Stimulated activated CD8-positive, alpha-beta memory T cell treated with anti-CD3 and anti-CD28 coated beads, Interleukin-2, amount 100 ng/mL, for 1 hour (primary cell): ENCODE measurements around the gene UBB.
"Not testable (repeated sequence)": the region's sequence is repeated elsewhere in the genome, so short reads cannot be mapped to it uniquely, and the experiment has no call there.

Experiments used
- DNase-seq, 2 donors: peaks; one replicate each; pipeline ENCODE4 v3.0.0-alpha.2; 2020; ENCODE audit warnings: low read depth in 2 of 2

Gene UBB

GRCh38 chr17:16374146-16374938 is 6.5 kb upstream of the UBB start:
- DNase-seq: no peak

GRCh38 chr17:16377941-16378341 is 3.0 kb upstream of the UBB start:
- no peak for DNase-seq

- DNase-seq: no peak
Measured at GRCh38 chr17:16378636-16379282, 2.1 kb upstream of the UBB start.

- DNase-seq: no peak
Measured at GRCh38 chr17:16379654-16380053, 1.2 kb upstream of the UBB start.

- no peak for DNase-seq
Measured at GRCh38 chr17:16381496-16381820, 567 bp downstream of the UBB start.

- no peak for DNase-seq
Measured at GRCh38 chr17:16383216-16383615, 2.3 kb downstream of the UBB start.

GRCh38 chr17:16383772-16384287 is 2.9 kb downstream of the UBB start:
- DNase-seq: no peak

- DNase-seq: no peak
Measured at GRCh38 chr17:16384557-16384956, 3.7 kb downstream of the UBB start.

- DNase-seq: not testable (repeated sequence)
Measured at GRCh38 chr17:16386126-16386507, 5.2 kb downstream of the UBB start.

GRCh38 chr17:16391451-16391850 is 10.6 kb downstream of the UBB start:
- no peak for DNase-seq

- not testable (repeated sequence) for DNase-seq
Measured at GRCh38 chr17:16392491-16392890, 11.6 kb downstream of the UBB start.

GRCh38 chr17:16395887-16396286 is 15.0 kb downstream of the UBB start:
- not testable (repeated sequence) for DNase-seq

GRCh38 chr17:16396693-16397092 is 15.8 kb downstream of the UBB start:
- DNase-seq: not testable (repeated sequence)

GRCh38 chr17:16398270-16399267 is 17.7 kb downstream of the UBB start:
- DNase-seq: no peak

GRCh38 chr17:16403847-16404246 is 23.0 kb downstream of the UBB start:
- DNase-seq: not testable (repeated sequence)

- no peak for DNase-seq
Measured at GRCh38 chr17:16406742-16407674, 26.1 kb downstream of the UBB start.

GRCh38 chr17:16407911-16408588 is 27.2 kb downstream of the UBB start:
- no peak for DNase-seq

- no peak for DNase-seq
Measured at GRCh38 chr17:16415031-16415924, 34.4 kb downstream of the UBB start, which contains the start of gene TRPV2. TRPV2 (plus strand) TSS chr17:16415571; CDS start chr17:16417669, 2,098 bp downstream.

- DNase-seq: no peak
Measured at GRCh38 chr17:16417399-16417798, 36.5 kb downstream of the UBB start.
